ENCODE measurements around the gene ANKS4B.
"Not testable (repeated sequence)": the region's sequence is repeated elsewhere in the genome, so short reads cannot be mapped to it uniquely, and the experiment has no call there.

ANKS4B gene

GRCh38 chr16:21264571-21265036, 31.1 kb downstream of the ANKS4B start:
- H3K4me3 ChIP-seq (replicated peaks; ENCODE audit: low read depth, low read length) = no peak overlapping the region
- TF ChIP-seq CTCF (IDR thresholded peaks at IDR 0.05; ENCODE audit: insufficient read depth, low read length, poor library complexity, severe bottlenecking) = no peak
- no peaks in the 10 kb centered on the region for H3K36me3 ChIP-seq (ENCODE audit: control insufficient read depth, insufficient read depth, low read length)
- no peak for DNase-seq (ENCODE audit: extremely low read depth, insufficient read length)
- H3K27me3 ChIP-seq (replicated peaks; ENCODE audit: control insufficient read depth, insufficient read depth, low read length) = no peaks in the 10 kb centered on the region

GRCh38 chr16:21265104-21265837, 31.8 kb downstream of the ANKS4B start:
- H3K4me3 ChIP-seq (replicated peaks; ENCODE audit: low read depth, low read length) = no peak overlapping the region
- no peaks in the 10 kb centered on the region for H3K27me3 ChIP-seq (replicated peaks; ENCODE audit: control insufficient read depth, insufficient read depth, low read length)
- TF ChIP-seq CTCF (IDR thresholded peaks at IDR 0.05; ENCODE audit: insufficient read depth, low read length, poor library complexity, severe bottlenecking) = no peak
- no peaks in the 10 kb centered on the region for H3K36me3 ChIP-seq (ENCODE audit: control insufficient read depth, insufficient read depth, low read length)
- no peak for DNase-seq (ENCODE audit: extremely low read depth, insufficient read length)

- no peak overlapping the region for H3K4me3 ChIP-seq (replicated peaks; ENCODE audit: low read depth, low read length)
- H3K36me3 ChIP-seq (ENCODE audit: control insufficient read depth, insufficient read depth, low read length) = no peaks in the 10 kb centered on the region
- no peaks in the 10 kb centered on the region for H3K27me3 ChIP-seq (replicated peaks; ENCODE audit: control insufficient read depth, insufficient read depth, low read length)
- no peak for TF ChIP-seq CTCF (IDR thresholded peaks at IDR 0.05; ENCODE audit: insufficient read depth, low read length, poor library complexity, severe bottlenecking)
- DNase-seq (ENCODE audit: extremely low read depth, insufficient read length) = no peak
These were observed 33.8 kb downstream of the ANKS4B start for GRCh38 chr16:21267298-21267697.

GRCh38 chr16:21268236-21268635, 34.7 kb downstream of the ANKS4B start:
- TF ChIP-seq CTCF (IDR thresholded peaks at IDR 0.05; ENCODE audit: insufficient read depth, low read length, poor library complexity, severe bottlenecking) = no peak
- Histone ChIP-seq H3K36me3 (ENCODE audit: control insufficient read depth, insufficient read depth, low read length) (no peaks in the 10 kb centered on the region), H3K4me3 (replicated peaks; ENCODE audit: low read depth, low read length) (no peak overlapping the region), H3K27me3 (replicated peaks; ENCODE audit: control insufficient read depth, insufficient read depth, low read length) (no peaks in the 10 kb centered on the region)
- DNase-seq (ENCODE audit: extremely low read depth, insufficient read length) = no peak

GRCh38 chr16:21272253-21272652, 38.8 kb downstream of the ANKS4B start:
- no peak for DNase-seq (ENCODE audit: extremely low read depth, insufficient read length)
- Histone ChIP-seq H3K4me3 (replicated peaks; ENCODE audit: low read depth, low read length) (no peak overlapping the region), H3K27me3 (replicated peaks; ENCODE audit: control insufficient read depth, insufficient read depth, low read length) (no peaks in the 10 kb centered on the region), H3K36me3 (ENCODE audit: control insufficient read depth, insufficient read depth, low read length) (no peaks in the 10 kb centered on the region)
- TF ChIP-seq CTCF (IDR thresholded peaks at IDR 0.05; ENCODE audit: insufficient read depth, low read length, poor library complexity, severe bottlenecking) = no peak

GRCh38 chr16:21272763-21273162, 39.3 kb downstream of the ANKS4B start:
- not testable (repeated sequence) for H3K36me3 ChIP-seq (ENCODE audit: control insufficient read depth, insufficient read depth, low read length)

More at GRCh38 chr16:21272763-21273162, 39.3 kb downstream of the ANKS4B start:
- DNase-seq (ENCODE audit: extremely low read depth, insufficient read length); H3K4me3 ChIP-seq (replicated peaks; ENCODE audit: low read depth, low read length); H3K27me3 ChIP-seq (replicated peaks; ENCODE audit: control insufficient read depth, insufficient read depth, low read length): not testable (repeated sequence)

Measured in GM06990 (cell line).